HG02571 (cell line): Measurements from ENCODE around the gene SLC25A24.
"Not testable (repeated sequence)": the region's sequence is repeated elsewhere in the genome, so short reads cannot be mapped to it uniquely, and the experiment has no call there.

Source experiments
- ATAC-seq: cut with Tn5 transposase; IDR thresholded peaks from one replicate; pipeline ENCODE4 v1.9.1; 2021; ENCODE audit warnings: mild to moderate bottlenecking, moderate library complexity; ENCODE audit not compliant: unreplicated experiment

The SLC25A24 gene

GRCh38 chr1:108199201-108199691 lies 897 bp downstream of the SLC25A24 start:
- no peak for ATAC-seq

- ATAC-seq: no peak
These were observed 6.1 kb downstream of the SLC25A24 start for GRCh38 chr1:108194051-108194450.

- ATAC-seq: no peak
These were observed 6.8 kb downstream of the SLC25A24 start for GRCh38 chr1:108193333-108193732.

GRCh38 chr1:108192581-108192980 lies 7.6 kb downstream of the SLC25A24 start:
- no peak for ATAC-seq

- no peak for ATAC-seq
These were observed 9.3 kb downstream of the SLC25A24 start for GRCh38 chr1:108190686-108191416.

GRCh38 chr1:108190001-108190634 lies 10.0 kb downstream of the SLC25A24 start:
- no peak for ATAC-seq

GRCh38 chr1:108188801-108189200 lies 11.3 kb downstream of the SLC25A24 start:
- no peak for ATAC-seq

GRCh38 chr1:108182959-108183700 lies 17.0 kb downstream of the SLC25A24 start:
- no peak for ATAC-seq

GRCh38 chr1:108179018-108179417 lies 21.1 kb downstream of the SLC25A24 start:
- no peak for ATAC-seq

- not testable (repeated sequence) for ATAC-seq
These were observed 37.7 kb downstream of the SLC25A24 start for GRCh38 chr1:108162409-108162808.

- not testable (repeated sequence) for ATAC-seq
These were observed 40.2 kb downstream of the SLC25A24 start for GRCh38 chr1:108159951-108160350.

GRCh38 chr1:108158893-108159453 lies 41.2 kb downstream of the SLC25A24 start:
- ATAC-seq: no peak

- ATAC-seq: no peak
These were observed 45.8 kb downstream of the SLC25A24 start for GRCh38 chr1:108154314-108154713.

- no peak for ATAC-seq
These were observed 47.3 kb downstream of the SLC25A24 start for GRCh38 chr1:108152782-108153222.

GRCh38 chr1:108151548-108151947 lies 48.6 kb downstream of the SLC25A24 start:
- no peak for ATAC-seq

- ATAC-seq: no peak
These were observed 50.2 kb downstream of the SLC25A24 start for GRCh38 chr1:108149796-108150467.

GRCh38 chr1:108144569-108144968 lies 55.6 kb downstream of the SLC25A24 start:
- ATAC-seq: not testable (repeated sequence)

GRCh38 chr1:108142773-108143394 lies 57.3 kb downstream of the SLC25A24 start:
- no peak for ATAC-seq

GRCh38 chr1:108142258-108142657 lies 57.9 kb downstream of the SLC25A24 start:
- no peak for ATAC-seq

- no peak for ATAC-seq
These were observed 58.5 kb downstream of the SLC25A24 start for GRCh38 chr1:108141621-108142020.
